MM.1S (cell line): ENCODE measurements around the gene PAM16.

ENCODE experiments used
- CTCF ChIP-seq: fragments of 300-600 bp; sonication (generic); IDR thresholded peaks from 2 replicates; pipeline ENCODE4 v1.5.1; 2016; ENCODE audit warnings: antibody characterized with exemption, low read length, mixed read lengths
- EZH2 ChIP-seq: fragments of 300-600 bp; sonication (generic); optimal IDR thresholded peaks from 2 replicates; pipeline ENCODE3; 2017; ENCODE audit warnings: low read depth, mild to moderate bottlenecking, antibody characterized with exemption, low read length, mixed read lengths
- EZH2phosphoT487 ChIP-seq: fragments of 300-600 bp; sonication (generic); IDR thresholded peaks from 2 replicates; pipeline ENCODE4 v1.6.1; 2018; ENCODE audit warnings: antibody characterized with exemption, low read length

- no peak for TF ChIP-seq CTCF
- TF ChIP-seq EZH2: no peak
- TF ChIP-seq EZH2phosphoT487: no peak
Measured at GRCh38 chr16:4391631-4392381, 40.7 kb upstream of the PAM16 start.
